A673 (cell line): Measurements from ENCODE around the gene BHLHE23.

Experiments used
- CTCF ChIP-seq: fragments of 300-800, 200-600 bp; sonication (generic); conservative IDR thresholded peaks from 2 replicates; pipeline ENCODE4 v1.5.1; 2017; ENCODE audit warnings: low read depth, mild to moderate bottlenecking, antibody characterized with exemption, low read length, moderate library complexity, mixed read lengths
- EZH2 ChIP-seq: fragments of 200-600 bp; sonication (generic); IDR thresholded peaks from 2 replicates; pipeline ENCODE4 v1.6.1; 2017; ENCODE audit warnings: borderline replicate concordance, low read depth, mild to moderate bottlenecking, mixed read lengths, antibody characterized with exemption, low read length; ENCODE audit not compliant: poor library complexity, severe bottlenecking

GRCh38 chr20:63043348-63044203 is 36.8 kb upstream of the BHLHE23 start:
- no peak for TF ChIP-seq CTCF
- no peak for TF ChIP-seq EZH2
